Muscle of leg (tissue), 11 donors: ENCODE results near the gene WDR46. TPM values are rescaled to one million over a fixed set of nuclear protein-coding genes. Genes with fewer than 3 reads are reported as not detected.
"Not testable (repeated sequence)": the region's sequence is repeated elsewhere in the genome, so short reads cannot be mapped to it uniquely, and the experiment has no call there.

ENCODE experiments used
- DNase-seq: peaks from one replicate; pipeline ENCODE4 v3.0.0; 2013
- H3K27ac ChIP-seq: one replicate; pipeline ENCODE4 v1.5.1; 2013; ENCODE audit warnings: mild to moderate bottlenecking, low read length, control low read depth
- H3K27me3 ChIP-seq: one replicate; pipeline ENCODE4 v1.6.1; 2013; ENCODE audit warnings: low read length; ENCODE audit not compliant: control insufficient read depth, insufficient read depth
- H3K36me3 ChIP-seq: one replicate; pipeline ENCODE4 v1.6.1; 2013; ENCODE audit warnings: low read length; ENCODE audit not compliant: control insufficient read depth, insufficient read depth
- H3K4me1 ChIP-seq: one replicate; pipeline ENCODE4 v1.6.1; 2013; ENCODE audit warnings: low read length; ENCODE audit not compliant: control insufficient read depth, insufficient read depth
- H3K4me3 ChIP-seq: one replicate; pipeline ENCODE4 v1.5.1; 2013; ENCODE audit warnings: low read length, control low read depth
- H3K9me3 ChIP-seq: replicated peaks from 2 replicates; pipeline ENCODE4 v1.6.1; 2013; ENCODE audit warnings: low read depth, low read length; ENCODE audit not compliant: control insufficient read depth
- WGBS: methylation state at CpG from one replicate; pipeline ENCODE4 v1.1.5; 2013; ENCODE audit warnings: missing lambda C conversion rate; ENCODE audit not compliant: insufficient coverage; 5-methylcytosine and 5-hydroxymethylcytosine counted together
- polyA plus RNA-seq, 8 donors: library from polyadenylated mRNA; unstranded; fragments of 120-200 nt; gene quantifications; one replicate each; pipeline versions ENCODE4 v1.2.1 to v1.2.3, GENCODE V29; 2013; ENCODE audit warnings: inconsistent platforms in 1 of 8, low replicate concordance in 1 of 8; ENCODE audit not compliant: insufficient read length in 8 of 8, insufficient read depth in 1 of 8
- total RNA-seq: library from RNA; stranded (reverse); fragments of 120-200 nt; gene quantifications from one replicate; pipeline ENCODE4 v1.2.4, GENCODE V29; 2013

Gene WDR46
- total and polyA plus RNA-seq, 9 donors, result 50.1 to 81.5 (median 73.5) TPM

GRCh38 chr6:33264015-33264414 is 25.0 kb downstream of the WDR46 start:
- no peaks in the 10 kb centered on the region for H3K27me3 ChIP-seq
- no peak for DNase-seq
- H3K4me1 ChIP-seq, result no peaks in the 10 kb centered on the region
- no peak overlapping the region for H3K27ac ChIP-seq
- H3K4me3 ChIP-seq, result no peak overlapping the region
- 45% methylated on average over 1 of the region's 7 CpGs for WGBS
- H3K36me3 ChIP-seq, result peaks cover 64% of the 10 kb centered on the region
- no peaks in the 10 kb centered on the region for H3K9me3 ChIP-seq

- not testable (repeated sequence) for DNase-seq, H3K4me1 ChIP-seq, H3K27me3 ChIP-seq, H3K9me3 ChIP-seq, H3K27ac ChIP-seq, H3K4me3 ChIP-seq
- no CpG with 5 or more reads among the region's 3 CpGs for WGBS
- peaks cover 53% of the 10 kb centered on the region for H3K36me3 ChIP-seq
These were observed 26.5 kb downstream of the WDR46 start for GRCh38 chr6:33262490-33262889.

- no peaks in the 10 kb centered on the region for H3K9me3 ChIP-seq
- H3K27ac ChIP-seq, result no peak overlapping the region
- H3K4me3 ChIP-seq, result no peak overlapping the region
- H3K36me3 ChIP-seq, result peaks cover 30% of the 10 kb centered on the region
- no peaks in the 10 kb centered on the region for H3K27me3 ChIP-seq
- H3K4me1 ChIP-seq, result no peaks in the 10 kb centered on the region
- 93% methylated on average over 3 of the region's 5 CpGs for WGBS
- no peak for DNase-seq
These were observed 30.0 kb downstream of the WDR46 start for GRCh38 chr6:33259032-33259431.

- H3K9me3 ChIP-seq, result no peaks in the 10 kb centered on the region
- H3K27ac ChIP-seq, result no peak overlapping the region
- H3K27me3 ChIP-seq, result no peaks in the 10 kb centered on the region
- no peak overlapping the region for H3K4me3 ChIP-seq
- peaks cover 26% of the 10 kb centered on the region for H3K36me3 ChIP-seq
- no CpG with 5 or more reads among the region's 4 CpGs for WGBS
- no peak for DNase-seq
- peaks cover 11% of the 10 kb centered on the region for H3K4me1 ChIP-seq
These were observed 34.4 kb downstream of the WDR46 start for GRCh38 chr6:33254591-33254990.

GRCh38 chr6:33252759-33253158 is 36.3 kb downstream of the WDR46 start:
- Histone ChIP-seq H3K36me3 (peaks cover 25% of the 10 kb centered on the region), H3K4me3 (no peak overlapping the region), H3K9me3 (no peaks in the 10 kb centered on the region), H3K27me3 (peaks cover 2% of the 10 kb centered on the region), H3K27ac (no peak overlapping the region), H3K4me1 (peaks cover 24% of the 10 kb centered on the region)
- DNase-seq, result no peak

- Histone ChIP-seq H3K27ac (no peak overlapping the region), H3K4me3 (no peak overlapping the region), H3K9me3 (no peaks in the 10 kb centered on the region), H3K36me3 (peaks cover 17% of the 10 kb centered on the region), H3K4me1 (peaks cover 25% of the 10 kb centered on the region), H3K27me3 (peaks cover 4% of the 10 kb centered on the region)
- WGBS, result 93% methylated on average over 6 of the region's 6 CpGs
- no peak for DNase-seq
These were observed 37.5 kb downstream of the WDR46 start for GRCh38 chr6:33251395-33252012.

- H3K4me3 ChIP-seq, result no peak overlapping the region
- peaks cover 25% of the 10 kb centered on the region for H3K4me1 ChIP-seq
- peaks cover 17% of the 10 kb centered on the region for H3K36me3 ChIP-seq
- no peak overlapping the region for H3K27ac ChIP-seq
- H3K27me3 ChIP-seq, result peaks cover 8% of the 10 kb centered on the region
- no peaks in the 10 kb centered on the region for H3K9me3 ChIP-seq
- no peak for DNase-seq
- 92% methylated on average over 10 of the region's 13 CpGs for WGBS
These were observed 38.3 kb downstream of the WDR46 start for GRCh38 chr6:33250731-33251130.

GRCh38 chr6:33249732-33250630 is 39.1 kb downstream of the WDR46 start:
- Histone ChIP-seq H3K27ac (peak overlapping the region; percentile 91), H3K4me1 (peaks cover 25% of the 10 kb centered on the region), H3K9me3 (no peaks in the 10 kb centered on the region), H3K27me3 (peaks cover 8% of the 10 kb centered on the region), H3K36me3 (peaks cover 17% of the 10 kb centered on the region), H3K4me3 (peak overlapping the region; percentile 65)
- peak; percentile 45 for DNase-seq
- WGBS, result 9% methylated on average over 12 of the region's 15 CpGs

GRCh38 chr6:33248932-33249731 is 39.9 kb downstream of the WDR46 start:
- H3K36me3 ChIP-seq, result peaks cover 13% of the 10 kb centered on the region
- WGBS, result under 1% methylated on average over 48 of the region's 58 CpGs
- peak; percentile 100 for DNase-seq
- peak overlapping the region; percentile 65 for H3K4me3 ChIP-seq
- H3K9me3 ChIP-seq, result no peaks in the 10 kb centered on the region
- peak overlapping the region; percentile 91 for H3K27ac ChIP-seq
- H3K4me1 ChIP-seq, result peaks cover 25% of the 10 kb centered on the region
- H3K27me3 ChIP-seq, result peaks cover 8% of the 10 kb centered on the region

- Histone ChIP-seq H3K27me3 (peaks cover 8% of the 10 kb centered on the region), H3K4me3 (peak overlapping the region; percentile 65), H3K36me3 (peaks cover 13% of the 10 kb centered on the region), H3K27ac (peak overlapping the region; percentile 91), H3K4me1 (peaks cover 25% of the 10 kb centered on the region), H3K9me3 (no peaks in the 10 kb centered on the region)
- no peak for DNase-seq
- 2% methylated on average over 18 of the region's 18 CpGs for WGBS
These were observed 40.5 kb downstream of the WDR46 start for GRCh38 chr6:33248643-33248931.
